CD14-positive monocyte (primary cell): ENCODE results near the gene WDR45B. TPM values are rescaled to one million over a fixed set of nuclear protein-coding genes. Genes with fewer than 3 reads are reported as not detected.

Experiments
- DNase-seq, 3 donors: peaks; one replicate each; pipeline ENCODE4 v3.0.0-alpha.2; 2011 to 2022
- H2AFZ ChIP-seq: 2 replicates; pipeline ENCODE4 v1.6.0; 2012; ENCODE audit warnings: mild to moderate bottlenecking, low read depth, low read length, inconsistent platforms; ENCODE audit not compliant: insufficient read depth, poor library complexity, severe bottlenecking
- H3K27ac ChIP-seq, 2 donors: 1 replicate in 1 of 2; 2 replicates in 1 of 2; pipeline ENCODE4 v1.5.1; 2012 to 2013; ENCODE audit warnings: low read length in 2 of 2, control low read depth in 1 of 2, inconsistent platforms in 1 of 2, low read depth in 1 of 2, mild to moderate bottlenecking in 1 of 2
- H3K27me3 ChIP-seq, 2 donors: one replicate each; pipeline versions ENCODE4 v1.6.0 to v1.6.1; 2011 to 2013; ENCODE audit warnings: low read length in 2 of 2; ENCODE audit not compliant: control insufficient read depth in 2 of 2, insufficient read depth in 2 of 2
- H3K36me3 ChIP-seq, 2 donors: replicated peaks in 1 of 2; 1 replicate in 1 of 2; 2 replicates in 1 of 2; pipeline versions ENCODE4 v1.5.1 to v1.6.1; 2012 to 2013; ENCODE audit warnings: low read length in 2 of 2, control low read depth in 1 of 2, inconsistent platforms in 1 of 2, mild to moderate bottlenecking in 1 of 2; ENCODE audit not compliant: insufficient read depth in 2 of 2, control insufficient read depth in 1 of 2
- H3K4me1 ChIP-seq, 2 donors: 1 replicate in 1 of 2; 2 replicates in 1 of 2; pipeline versions ENCODE4 v1.5.1 to v1.6.1; 2012 to 2013; ENCODE audit warnings: low read length in 2 of 2, control low read depth in 1 of 2, inconsistent platforms in 1 of 2, mild to moderate bottlenecking in 1 of 2, moderate library complexity in 1 of 2; ENCODE audit not compliant: insufficient read depth in 2 of 2, control insufficient read depth in 1 of 2
- H3K4me2 ChIP-seq: replicated peaks from 2 replicates; pipeline ENCODE3; 2012; ENCODE audit warnings: low read length, moderate library complexity, mild to moderate bottlenecking; ENCODE audit not compliant: poor library complexity, severe bottlenecking; ENCODE audit errors: extremely low read depth
- H3K4me3 ChIP-seq, 3 experiments: fragments of 200-600 bp in 1 of 3; sonication (generic) in 1 of 3; replicated peaks in 1 of 3; 1 replicate in 2 of 3; 2 replicates in 1 of 3; pipeline ENCODE4 v1.5.1; 2011 to 2013; ENCODE audit warnings: low read length in 3 of 3, mild to moderate bottlenecking in 3 of 3, control low read depth in 2 of 3, low read depth in 2 of 3, inconsistent platforms in 1 of 3, moderate library complexity in 1 of 3
- H3K79me2 ChIP-seq: 2 replicates; pipeline ENCODE4 v1.6.0; 2012; ENCODE audit warnings: mild to moderate bottlenecking, control low read depth, inconsistent platforms, low read length, moderate library complexity; ENCODE audit not compliant: insufficient read depth
- H3K9ac ChIP-seq: 2 replicates; pipeline ENCODE4 v1.6.0; 2017; ENCODE audit warnings: low read length, mild to moderate bottlenecking; ENCODE audit not compliant: insufficient read depth, poor library complexity, severe bottlenecking
- H3K9me3 ChIP-seq, 2 donors: replicated peaks in 1 of 2; 1 replicate in 1 of 2; 2 replicates in 1 of 2; pipeline versions ENCODE4 v1.5.1 to v1.6.1; 2012 to 2013; ENCODE audit warnings: low read length in 2 of 2, control low read depth in 1 of 2; ENCODE audit not compliant: control insufficient read depth in 1 of 2, insufficient read depth in 1 of 2
- H4K20me1 ChIP-seq: 2 replicates; pipeline ENCODE4 v1.6.0; 2012; ENCODE audit warnings: mild to moderate bottlenecking, low read length, control low read depth, moderate library complexity; ENCODE audit not compliant: insufficient read depth
- H3K27ac Mint-ChIP-seq, 7 donors: one replicate each; pipeline ENCODE4 v1.8.0; 2020; ENCODE audit warnings: mild to moderate bottlenecking in 7 of 7, mixed read lengths in 7 of 7, moderate library complexity in 6 of 7, inconsistent platforms in 2 of 7
- H3K27me3 Mint-ChIP-seq, 3 donors: one replicate each; pipeline ENCODE4 v1.8.0; 2021 to 2022; ENCODE audit warnings: low read depth in 3 of 3, mild to moderate bottlenecking in 3 of 3, mixed read lengths in 3 of 3, moderate library complexity in 3 of 3, inconsistent platforms in 1 of 3
- H3K36me3 Mint-ChIP-seq, 2 donors: one replicate each; pipeline ENCODE4 v1.8.0; 2020; ENCODE audit warnings: mixed read lengths in 2 of 2, inconsistent platforms in 1 of 2, mild to moderate bottlenecking in 1 of 2
- H3K4me1 Mint-ChIP-seq: one replicate; pipeline ENCODE4 v1.8.0; 2020; ENCODE audit warnings: mild to moderate bottlenecking, mixed read lengths
- H3K4me3 Mint-ChIP-seq, 2 donors: one replicate each; pipeline ENCODE4 v1.8.0; 2020; ENCODE audit warnings: mild to moderate bottlenecking in 2 of 2, mixed read lengths in 2 of 2, moderate library complexity in 1 of 2
- H3K9me3 Mint-ChIP-seq, 7 donors: one replicate each; pipeline ENCODE4 v1.8.0; 2020 to 2022; ENCODE audit warnings: mixed read lengths in 7 of 7, mild to moderate bottlenecking in 6 of 7, moderate library complexity in 6 of 7, inconsistent platforms in 2 of 7
- WGBS: methylation state at CpG from one replicate; pipeline ENCODE4 v1.1.5; 2013; ENCODE audit warnings: missing lambda C conversion rate; ENCODE audit not compliant: insufficient coverage; 5-methylcytosine and 5-hydroxymethylcytosine counted together
- intact Hi-C, 2 donors: fragments of 100-400 bp; cut with micrococcal nuclease; formaldehyde crosslinking; loops; one replicate each; pipeline versions ENCODE4 v1.15.0 to v1.15.1; 2023
- polyA plus RNA-seq, 3 donors: library from polyadenylated mRNA; depleted of rRNA in 1 of 3; unstranded in 2 of 3; stranded (reverse) in 1 of 3; fragments of 300-500 nt in 2 of 3; fragments of >200 nt in 1 of 3; fragmentation: Illumina TruSeq in 2 of 3; gene quantifications; 1 replicate in 2 of 3; 2 replicates in 1 of 3; pipeline ENCODE4 v1.2.3, GENCODE V29; 2012 to 2021
- TF ChIP-seq, protein P1 (sequence below): fragments of 200-600 bp; IDR thresholded peaks from one replicate; pipeline ENCODE4 v1.8.0; 2022; ENCODE audit warnings: antibody characterized with exemption, mild to moderate bottlenecking

WDR45B gene
- polyA plus RNA-seq, 3 donors: 42.6 to 82.6 (median 60.3) TPM

DNA sequence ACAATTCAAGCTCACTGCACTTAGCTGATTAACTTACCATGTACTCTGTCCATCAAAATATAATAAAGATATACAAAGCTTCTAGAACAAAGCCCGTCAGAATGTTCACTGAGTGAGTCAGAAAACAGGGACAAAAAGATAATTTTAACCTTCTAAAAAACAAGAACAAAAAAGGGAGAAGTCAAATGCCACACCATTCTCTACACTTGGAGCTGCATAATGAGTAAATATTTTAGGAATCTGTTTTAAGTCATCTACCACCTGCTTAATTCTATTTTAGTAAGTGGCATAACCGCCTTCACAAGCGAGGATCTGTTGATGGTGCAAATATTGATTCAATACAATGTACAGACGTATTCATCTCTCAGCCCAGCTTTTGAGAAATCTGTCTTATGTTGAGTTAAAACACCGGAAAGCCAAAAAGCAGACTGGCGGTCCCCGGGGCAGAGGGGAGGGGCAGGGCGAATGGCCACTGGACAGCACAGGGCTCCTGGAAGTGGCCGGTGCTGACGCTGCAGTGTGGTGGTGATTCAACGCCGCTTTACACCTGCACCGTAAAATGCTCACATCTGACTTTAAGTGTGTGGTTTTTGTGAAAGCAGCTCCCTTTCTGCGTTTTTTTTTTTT lies 30.1 kb upstream of the WDR45B start:
- H3K27ac ChIP-seq: no peak overlapping the region
- Mint-ChIP-seq H3K4me1 (no peaks in the 10 kb centered on the region), H3K9me3 (peaks cover 5 to 21% (median 12%) of the 10 kb centered on the region in 7 donors), H3K27me3 (peaks cover 2 to 4% (median 2%) of the 10 kb centered on the region in 3 donors), H3K36me3 (no peaks in the 10 kb centered on the region), H3K4me3 (no peak overlapping the region), H3K27ac (no peak overlapping the region)
- H3K4me1 ChIP-seq: no peaks in the 10 kb centered on the region
- H4K20me1 ChIP-seq: no peaks in the 10 kb centered on the region
- no peak overlapping the region for H3K4me2 ChIP-seq
- no peak overlapping the region for H2AFZ ChIP-seq
- H3K79me2 ChIP-seq: no peaks in the 10 kb centered on the region
- H3K4me3 ChIP-seq: no peak overlapping the region
- intact Hi-C loops: no loop called here
- DNase-seq: no peak
- WGBS: 97% methylated on average over 7 of the region's 14 CpGs
- H3K27me3 ChIP-seq: no peaks in the 10 kb centered on the region
- TF ChIP-seq, protein P1, sequence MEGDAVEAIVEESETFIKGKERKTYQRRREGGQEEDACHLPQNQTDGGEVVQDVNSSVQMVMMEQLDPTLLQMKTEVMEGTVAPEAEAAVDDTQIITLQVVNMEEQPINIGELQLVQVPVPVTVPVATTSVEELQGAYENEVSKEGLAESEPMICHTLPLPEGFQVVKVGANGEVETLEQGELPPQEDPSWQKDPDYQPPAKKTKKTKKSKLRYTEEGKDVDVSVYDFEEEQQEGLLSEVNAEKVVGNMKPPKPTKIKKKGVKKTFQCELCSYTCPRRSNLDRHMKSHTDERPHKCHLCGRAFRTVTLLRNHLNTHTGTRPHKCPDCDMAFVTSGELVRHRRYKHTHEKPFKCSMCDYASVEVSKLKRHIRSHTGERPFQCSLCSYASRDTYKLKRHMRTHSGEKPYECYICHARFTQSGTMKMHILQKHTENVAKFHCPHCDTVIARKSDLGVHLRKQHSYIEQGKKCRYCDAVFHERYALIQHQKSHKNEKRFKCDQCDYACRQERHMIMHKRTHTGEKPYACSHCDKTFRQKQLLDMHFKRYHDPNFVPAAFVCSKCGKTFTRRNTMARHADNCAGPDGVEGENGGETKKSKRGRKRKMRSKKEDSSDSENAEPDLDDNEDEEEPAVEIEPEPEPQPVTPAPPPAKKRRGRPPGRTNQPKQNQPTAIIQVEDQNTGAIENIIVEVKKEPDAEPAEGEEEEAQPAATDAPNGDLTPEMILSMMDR: no peak
- H3K9ac ChIP-seq: no peak overlapping the region
- peaks cover 4 to 11% of the 10 kb centered on the region in 2 donors for H3K9me3 ChIP-seq
- no peaks in the 10 kb centered on the region for H3K36me3 ChIP-seq

DNA sequence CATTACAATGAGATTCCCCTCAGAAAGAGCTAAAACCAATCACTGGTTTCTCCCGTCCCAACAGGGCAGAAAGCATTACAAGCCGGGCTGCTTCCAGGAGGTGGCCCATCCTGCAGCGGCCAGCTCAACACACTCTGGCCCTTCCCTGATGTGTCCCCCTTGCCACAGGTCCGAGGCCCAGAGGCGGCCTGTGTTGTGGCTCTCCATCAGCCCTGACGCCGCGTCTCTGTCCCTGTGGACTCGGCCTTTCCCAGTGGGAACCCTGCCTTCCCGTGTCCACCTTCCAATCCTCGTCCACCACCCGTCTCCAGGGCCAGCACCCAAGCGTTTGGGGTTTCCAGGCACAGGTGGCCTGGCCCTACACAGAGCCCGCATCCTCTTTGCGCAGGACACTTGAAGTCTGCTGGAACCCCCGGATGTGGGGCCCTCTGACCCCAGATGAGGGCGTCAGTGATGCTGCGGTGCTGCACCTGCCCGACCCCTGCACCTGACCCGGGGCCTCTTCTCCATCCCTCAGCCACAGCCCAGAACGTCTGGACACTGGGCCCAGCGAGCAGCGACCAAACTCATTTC lies 29.2 kb upstream of the WDR45B start:
- H3K4me2 ChIP-seq: no peak overlapping the region
- H3K27me3 ChIP-seq: no peaks in the 10 kb centered on the region
- Mint-ChIP-seq H3K4me1 (no peaks in the 10 kb centered on the region), H3K36me3 (no peaks in the 10 kb centered on the region), H3K27me3 (peaks cover 0 to 2% (median 0%) of the 10 kb centered on the region in 3 donors), H3K27ac (no peak overlapping the region), H3K4me3 (no peak overlapping the region), H3K9me3 (peaks cover 5 to 17% (median 12%) of the 10 kb centered on the region in 7 donors)
- no peak overlapping the region for H3K9ac ChIP-seq
- no peaks in the 10 kb centered on the region for H4K20me1 ChIP-seq
- no peak overlapping the region for H3K27ac ChIP-seq
- no peak overlapping the region for H3K4me3 ChIP-seq
- WGBS: 93% methylated on average over 23 of the region's 23 CpGs
- H3K9me3 ChIP-seq: peaks cover 4 to 11% of the 10 kb centered on the region in 2 donors
- no peak for DNase-seq
- no peaks in the 10 kb centered on the region for H3K4me1 ChIP-seq
- intact Hi-C loops: no loop called here
- no peaks in the 10 kb centered on the region for H3K36me3 ChIP-seq
- H3K79me2 ChIP-seq: no peaks in the 10 kb centered on the region
- H2AFZ ChIP-seq: no peak overlapping the region
- TF ChIP-seq, protein P1: no peak
